ENCODE results near the gene TKT. TPM values are rescaled to one million over a fixed set of nuclear protein-coding genes. Genes with fewer than 3 reads are reported as not detected.

TKT gene
- total RNA-seq, 2 experiments from 2014 or later: 397 to 417 TPM

DNA sequence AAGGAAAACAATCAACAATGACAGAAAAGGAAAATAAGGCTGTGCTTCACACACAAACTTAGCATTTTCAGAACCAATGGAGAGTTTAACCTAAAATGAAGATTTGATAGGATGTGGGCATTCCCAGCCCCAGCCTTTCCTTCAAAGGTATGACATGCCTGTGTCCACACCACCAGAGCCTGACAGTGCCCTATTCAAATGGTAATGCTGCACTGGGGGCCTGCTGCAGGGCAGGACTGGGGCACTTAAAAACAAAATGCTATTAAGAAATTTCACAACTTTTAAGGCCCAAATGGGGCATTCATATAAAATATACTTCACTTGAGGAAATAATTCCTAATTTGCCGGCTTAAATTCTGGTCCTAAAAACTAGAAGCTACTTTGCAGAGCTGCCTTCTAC lies 30.9 kb upstream of the TKT start:
- Mint-ChIP-seq H3K27ac (peak overlapping the region; percentile 76), H3K4me3 (no peak overlapping the region), H3K36me3 (ENCODE audit: low read depth) (peaks cover 6% of the 10 kb centered on the region), H3K4me1 (ENCODE audit: low read depth) (peaks cover 11% of the 10 kb centered on the region), H3K9me3 (no peaks in the 10 kb centered on the region), H3K27me3 (no peaks in the 10 kb centered on the region)
- ATAC-seq: no peak
- TF ChIP-seq, protein P1, sequence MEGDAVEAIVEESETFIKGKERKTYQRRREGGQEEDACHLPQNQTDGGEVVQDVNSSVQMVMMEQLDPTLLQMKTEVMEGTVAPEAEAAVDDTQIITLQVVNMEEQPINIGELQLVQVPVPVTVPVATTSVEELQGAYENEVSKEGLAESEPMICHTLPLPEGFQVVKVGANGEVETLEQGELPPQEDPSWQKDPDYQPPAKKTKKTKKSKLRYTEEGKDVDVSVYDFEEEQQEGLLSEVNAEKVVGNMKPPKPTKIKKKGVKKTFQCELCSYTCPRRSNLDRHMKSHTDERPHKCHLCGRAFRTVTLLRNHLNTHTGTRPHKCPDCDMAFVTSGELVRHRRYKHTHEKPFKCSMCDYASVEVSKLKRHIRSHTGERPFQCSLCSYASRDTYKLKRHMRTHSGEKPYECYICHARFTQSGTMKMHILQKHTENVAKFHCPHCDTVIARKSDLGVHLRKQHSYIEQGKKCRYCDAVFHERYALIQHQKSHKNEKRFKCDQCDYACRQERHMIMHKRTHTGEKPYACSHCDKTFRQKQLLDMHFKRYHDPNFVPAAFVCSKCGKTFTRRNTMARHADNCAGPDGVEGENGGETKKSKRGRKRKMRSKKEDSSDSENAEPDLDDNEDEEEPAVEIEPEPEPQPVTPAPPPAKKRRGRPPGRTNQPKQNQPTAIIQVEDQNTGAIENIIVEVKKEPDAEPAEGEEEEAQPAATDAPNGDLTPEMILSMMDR (IDR thresholded peaks at IDR 0.05): no peak
- ChIA-PET POLR2A (interaction anchor here (1.3 kb wide), 1 partner anchor 25 kb away, joined by 3 read pairs; no protein-coding TSS in a partner anchor), CTCF (interaction anchor here (1.1 to 1.5 kb wide), 3 partner anchors 8 to 12 kb away, joined by 3 to 9 read pairs (median 5); no protein-coding TSS in a partner anchor)
- no peak for DNase-seq
- intact Hi-C loops (cut with micrococcal nuclease): no loop called here

DNA sequence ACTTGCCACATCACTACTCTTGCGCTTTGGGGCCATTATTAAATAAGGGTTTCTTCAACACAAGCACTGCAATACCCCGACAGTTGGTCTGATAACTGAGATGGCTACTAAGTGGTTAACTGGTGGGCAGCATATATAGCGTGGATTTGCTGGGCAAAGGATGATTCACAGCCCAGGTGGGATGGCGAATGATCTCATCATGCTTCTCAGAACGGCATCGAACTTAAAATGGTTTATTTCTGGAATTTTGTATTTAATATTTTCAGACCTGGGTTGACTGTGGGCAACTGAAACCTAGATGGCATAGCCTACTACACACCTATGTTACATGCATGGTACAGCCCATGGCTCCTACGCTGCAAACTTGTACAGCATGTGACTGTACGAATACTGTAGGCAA lies 26.8 kb upstream of the TKT start:
- intact Hi-C loops (cut with micrococcal nuclease): no loop called here
- Mint-ChIP-seq H3K27me3 (no peaks in the 10 kb centered on the region), H3K4me3 (no peak overlapping the region), H3K27ac (no peak overlapping the region), H3K36me3 (ENCODE audit: low read depth) (peaks cover 4% of the 10 kb centered on the region), H3K9me3 (no peaks in the 10 kb centered on the region), H3K4me1 (ENCODE audit: low read depth) (peaks cover 7% of the 10 kb centered on the region)
- TF ChIP-seq, protein P1 (IDR thresholded peaks at IDR 0.05): no peak
- ATAC-seq: no peak
- no peak for DNase-seq
- CTCF ChIA-PET: no interaction called here
- POLR2A ChIA-PET: no interaction called here

DNA sequence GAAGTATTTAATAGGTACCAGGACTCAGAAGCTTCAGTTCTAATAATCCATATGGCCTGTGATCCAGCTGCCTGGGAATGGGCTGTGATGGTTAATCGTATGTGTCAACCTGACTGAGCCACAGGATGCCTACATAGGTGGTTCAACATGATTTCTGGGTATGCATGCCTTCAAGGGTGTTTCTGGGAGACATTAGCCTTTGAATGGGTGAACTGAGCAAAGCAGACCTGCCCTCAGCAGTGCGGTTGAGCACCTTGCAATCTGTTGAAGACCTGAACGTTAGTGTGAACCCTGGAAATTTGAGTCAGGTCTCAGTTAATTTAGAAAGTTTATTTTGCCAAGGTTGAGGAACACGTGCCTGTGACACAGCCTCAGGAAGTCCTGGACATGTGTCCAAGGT lies 22.8 kb upstream of the TKT start:
- H3K27ac Mint-ChIP-seq: no peak overlapping the region
- ChIA-PET POLR2A (interaction anchor here (1.0 kb wide), 1 partner anchor 13 kb away, joined by 3 read pairs; no protein-coding TSS in a partner anchor), CTCF (interaction anchor here (1.0 to 1.4 kb wide), 2 partner anchors 9 to 58 kb away, joined by 3 to 4 read pairs; no protein-coding TSS in a partner anchor)
- H3K4me1 Mint-ChIP-seq (ENCODE audit: low read depth): peaks cover 7% of the 10 kb centered on the region
- no peaks in the 10 kb centered on the region for H3K27me3 Mint-ChIP-seq
- TF ChIP-seq, protein P1 (IDR thresholded peaks at IDR 0.05): no peak
- ATAC-seq: no peak
- no peak for DNase-seq
- no peaks in the 10 kb centered on the region for H3K36me3 Mint-ChIP-seq (ENCODE audit: low read depth)
- intact Hi-C loops (cut with micrococcal nuclease): no loop called here
- no peak overlapping the region for H3K4me3 Mint-ChIP-seq
- H3K9me3 Mint-ChIP-seq: no peaks in the 10 kb centered on the region

DNA sequence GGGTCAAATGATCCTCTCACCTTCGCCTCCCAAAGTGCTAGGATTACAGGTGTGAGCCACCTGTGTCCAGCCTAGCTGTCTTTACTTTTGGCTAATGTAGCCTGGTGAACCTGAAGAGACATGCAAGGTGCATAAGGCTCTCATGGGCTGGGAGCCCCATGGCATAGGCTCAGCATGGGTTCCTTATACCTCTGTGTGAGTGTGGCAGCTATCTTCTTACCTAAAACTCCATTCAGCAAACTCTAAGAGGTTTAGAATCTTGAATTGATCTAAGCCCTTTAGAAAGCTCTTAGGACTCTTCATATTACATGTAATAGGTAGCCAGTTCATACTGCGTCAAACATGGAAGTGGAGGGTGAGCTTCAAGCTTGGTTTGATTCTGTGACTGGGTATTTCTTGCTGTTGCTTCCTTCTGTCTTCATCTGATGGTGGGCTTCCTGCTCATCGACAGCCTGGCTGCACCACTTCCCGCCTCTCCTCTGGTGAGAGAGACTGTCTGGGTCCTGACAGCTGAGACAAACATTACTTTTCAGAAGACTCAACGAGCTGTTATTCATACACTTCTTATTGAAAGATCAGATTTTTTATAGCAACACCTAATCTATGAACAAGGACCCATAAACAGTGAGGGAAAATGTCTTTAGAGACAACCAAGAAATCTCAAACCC lies 19.2 kb upstream of the TKT start:
- TF ChIP-seq, protein P1 (IDR thresholded peaks at IDR 0.05): no peak
- CTCF ChIA-PET: interaction anchor here (0.7 to 2.9 kb wide), 5 partner anchors 11 to 55 kb away, joined by 3 to 9 read pairs (median 5); no protein-coding TSS in a partner anchor
- DNase-seq: peak; percentile 44

GRCh38 chr3:53273146-53273670 lies 17.4 kb upstream of the TKT start:
- Mint-ChIP-seq H3K27ac (no peak overlapping the region), H3K9me3 (no peaks in the 10 kb centered on the region), H3K36me3 (ENCODE audit: low read depth) (no peaks in the 10 kb centered on the region), H3K4me1 (ENCODE audit: low read depth) (peaks cover 16% of the 10 kb centered on the region), H3K4me3 (no peak overlapping the region), H3K27me3 (no peaks in the 10 kb centered on the region)
- TF ChIP-seq, protein P1 (IDR thresholded peaks at IDR 0.05): no peak
- DNase-seq: no peak
- intact Hi-C loops (cut with micrococcal nuclease): no loop called here
- POLR2A ChIA-PET: interaction anchor here (1.1 kb wide), 1 partner anchor 12 kb away, joined by 4 read pairs; no protein-coding TSS in a partner anchor
- ATAC-seq: no peak
- CTCF ChIA-PET: interaction anchor here (0.6 to 2.9 kb wide), 3 partner anchors 13 to 34 kb away, joined by 3 to 9 read pairs (median 4); no protein-coding TSS in a partner anchor

More for the DNA sequence above, 19.2 kb upstream of the TKT start:
- POLR2A ChIA-PET: interaction anchor here (1.0 to 1.7 kb wide), 2 partner anchors 19 to 68 kb away, joined by 3 read pairs; partner anchors contain the start of gene TKT
- peak; percentile 83 for ATAC-seq
- Mint-ChIP-seq H3K4me3 (no peak overlapping the region), H3K9me3 (no peaks in the 10 kb centered on the region), H3K4me1 (ENCODE audit: low read depth) (peaks cover 13% of the 10 kb centered on the region), H3K27ac (peak overlapping the region; percentile 74), H3K27me3 (no peaks in the 10 kb centered on the region), H3K36me3 (ENCODE audit: low read depth) (no peaks in the 10 kb centered on the region)
- intact Hi-C loops (cut with micrococcal nuclease): no loop called here
